Sigmoid colon (tissue), 4 donors: Measurements from ENCODE around the gene LY6G6F.

Source experiments
- EP300 ChIP-seq, 4 donors: sonication (generic); formaldehyde crosslinking; IDR thresholded peaks; one replicate each; pipeline ENCODE4 v1.6.1; 2017; ENCODE audit warnings: antibody characterized with exemption in 4 of 4
- POLR2A ChIP-seq, 2 donors: fragments of 450-650 bp; IDR thresholded peaks; one replicate each; pipeline ENCODE4 v1.6.1; 2016; ENCODE audit warnings: antibody characterized with exemption in 2 of 2, mild to moderate bottlenecking in 2 of 2, moderate library complexity in 2 of 2
- POLR2AphosphoS5 ChIP-seq, 4 donors: sonication (generic); formaldehyde crosslinking; IDR thresholded peaks; one replicate each; pipeline ENCODE4 v1.6.1; 2017; ENCODE audit warnings: antibody characterized with exemption in 4 of 4
- TF ChIP-seq, protein P1 (sequence below), 4 experiments: fragments of 450-650 bp in 3 of 4; fragments of 200-600 bp in 1 of 4; IDR thresholded peaks; one replicate each; pipeline ENCODE4 v1.5.1; 2016 to 2019; ENCODE audit warnings: antibody characterized with exemption in 4 of 4, mild to moderate bottlenecking in 3 of 4, moderate library complexity in 2 of 4

GRCh38 chr6:31657406-31658157 is 49.1 kb upstream of the LY6G6F start:
- TF ChIP-seq, protein P1, sequence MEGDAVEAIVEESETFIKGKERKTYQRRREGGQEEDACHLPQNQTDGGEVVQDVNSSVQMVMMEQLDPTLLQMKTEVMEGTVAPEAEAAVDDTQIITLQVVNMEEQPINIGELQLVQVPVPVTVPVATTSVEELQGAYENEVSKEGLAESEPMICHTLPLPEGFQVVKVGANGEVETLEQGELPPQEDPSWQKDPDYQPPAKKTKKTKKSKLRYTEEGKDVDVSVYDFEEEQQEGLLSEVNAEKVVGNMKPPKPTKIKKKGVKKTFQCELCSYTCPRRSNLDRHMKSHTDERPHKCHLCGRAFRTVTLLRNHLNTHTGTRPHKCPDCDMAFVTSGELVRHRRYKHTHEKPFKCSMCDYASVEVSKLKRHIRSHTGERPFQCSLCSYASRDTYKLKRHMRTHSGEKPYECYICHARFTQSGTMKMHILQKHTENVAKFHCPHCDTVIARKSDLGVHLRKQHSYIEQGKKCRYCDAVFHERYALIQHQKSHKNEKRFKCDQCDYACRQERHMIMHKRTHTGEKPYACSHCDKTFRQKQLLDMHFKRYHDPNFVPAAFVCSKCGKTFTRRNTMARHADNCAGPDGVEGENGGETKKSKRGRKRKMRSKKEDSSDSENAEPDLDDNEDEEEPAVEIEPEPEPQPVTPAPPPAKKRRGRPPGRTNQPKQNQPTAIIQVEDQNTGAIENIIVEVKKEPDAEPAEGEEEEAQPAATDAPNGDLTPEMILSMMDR (IDR thresholded peaks at IDR 0.05) = no peak
- no peak for TF ChIP-seq POLR2A (IDR thresholded peaks at IDR 0.05)
- TF ChIP-seq EP300 (IDR thresholded peaks at IDR 0.05) = no peak
- no peak for TF ChIP-seq POLR2AphosphoS5 (IDR thresholded peaks at IDR 0.05)
